DOHH2 (cell line): Measurements from ENCODE around the gene OTUD5.

Source experiments
- H3F3A ChIP-seq: fragments of 200-600 bp; sonication (generic), shearing (Covaris generic); 2 replicates; pipeline ENCODE4 v1.6.0; 2016; ENCODE audit warnings: antibody characterized with exemption, mild to moderate bottlenecking; ENCODE audit not compliant: control insufficient read depth, insufficient read depth
- H3K27ac ChIP-seq: fragments of 200-600 bp; sonication (generic); 2 replicates; pipeline ENCODE4 v1.5.1; 2014; ENCODE audit warnings: low read depth, mild to moderate bottlenecking, low read length, moderate library complexity
- H3K27me3 ChIP-seq: fragments of 200-600 bp; sonication (generic); 2 replicates; pipeline ENCODE4 v1.6.1; 2014; ENCODE audit warnings: mild to moderate bottlenecking, low read length, mixed read lengths; ENCODE audit not compliant: control insufficient read depth
- H3K36me3 ChIP-seq: fragments of 200-600 bp; sonication (generic); 2 replicates; pipeline ENCODE4 v1.6.1; 2014; ENCODE audit warnings: mild to moderate bottlenecking, low read length, moderate library complexity, mixed read lengths; ENCODE audit not compliant: control insufficient read depth
- H3K4me1 ChIP-seq: fragments of 200-600 bp; sonication (generic); 2 replicates; pipeline ENCODE4 v1.6.1; 2014; ENCODE audit warnings: mild to moderate bottlenecking, low read length, mixed read lengths; ENCODE audit not compliant: control insufficient read depth
- H3K4me2 ChIP-seq: fragments of 200-600 bp; sonication (generic); 2 replicates; pipeline ENCODE4 v1.6.0; 2014; ENCODE audit warnings: mild to moderate bottlenecking, low read length, moderate library complexity
- H3K4me3 ChIP-seq: fragments of 200-600 bp; sonication (generic); 2 replicates; pipeline ENCODE4 v1.5.1; 2014; ENCODE audit warnings: mild to moderate bottlenecking, low read length, mixed read lengths
- H3K79me2 ChIP-seq: fragments of 200-600 bp; sonication (generic); 2 replicates; pipeline ENCODE4 v1.6.1; 2014; ENCODE audit warnings: mild to moderate bottlenecking, low read length, mixed read lengths; ENCODE audit not compliant: control insufficient read depth
- H3K9me2 ChIP-seq: fragments of 200-600 bp; sonication (generic); replicated peaks from 2 replicates; pipeline ENCODE4 v1.6.1; 2014; ENCODE audit warnings: mild to moderate bottlenecking, low read length, mixed read lengths; ENCODE audit not compliant: control insufficient read depth
- H3K9me3 ChIP-seq: fragments of 200-600 bp; sonication (generic); 2 replicates; pipeline ENCODE4 v1.6.1; 2014; ENCODE audit warnings: antibody characterized with exemption, low read length, mixed read lengths; ENCODE audit not compliant: control insufficient read depth, insufficient read depth
- H4K20me1 ChIP-seq: fragments of 200-600 bp; sonication (generic); 2 replicates; pipeline ENCODE4 v1.6.0; 2014; ENCODE audit warnings: low read depth, mild to moderate bottlenecking, antibody characterized with exemption, low read length, moderate library complexity; ENCODE audit not compliant: control insufficient read depth, insufficient read depth
- EZH2phosphoT487 ChIP-seq: fragments of 200-600 bp; sonication (generic); IDR thresholded peaks from 2 replicates; pipeline ENCODE4 v1.6.1; 2017; ENCODE audit warnings: borderline replicate concordance, mild to moderate bottlenecking, antibody characterized with exemption, low read length, moderate library complexity, mixed read lengths
- TF ChIP-seq, protein P1 (sequence below): fragments of 200-600 bp; sonication (generic); IDR thresholded peaks from one replicate; pipeline ENCODE4 v1.5.1; 2014; ENCODE audit warnings: antibody characterized with exemption, mild to moderate bottlenecking, low read depth, low read length; ENCODE audit not compliant: poor library complexity, severe bottlenecking

The OTUD5 gene

DNA sequence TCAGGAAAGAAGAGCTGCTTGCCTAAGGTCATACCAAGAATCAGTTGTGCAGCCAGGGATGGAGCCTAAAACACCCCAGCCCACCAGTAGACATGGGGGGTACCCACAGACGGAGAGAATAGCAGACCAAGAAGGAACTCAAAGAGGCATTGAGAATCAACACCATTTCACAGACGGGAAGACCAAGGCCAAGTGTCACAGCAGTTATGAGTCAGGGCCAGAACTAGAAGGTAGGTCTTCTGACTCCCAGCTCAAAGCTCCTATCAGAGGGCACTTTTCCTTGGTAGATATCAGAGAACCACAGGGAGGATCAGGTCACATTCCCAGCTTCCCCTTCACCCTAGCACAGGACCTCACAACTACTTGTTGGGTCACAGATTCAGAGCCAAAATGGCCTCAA, 14.5 kb downstream of the OTUD5 start:
- Histone ChIP-seq H3K27ac (no peak overlapping the region), H3K27me3 (no peaks in the 10 kb centered on the region), H3K4me1 (peaks cover 53% of the 10 kb centered on the region), H3K36me3 (peaks cover 38% of the 10 kb centered on the region), H3K4me2 (no peak overlapping the region), H3K9me3 (no peaks in the 10 kb centered on the region), H4K20me1 (no peaks in the 10 kb centered on the region), H3K79me2 (peaks cover 88% of the 10 kb centered on the region), H3F3A (peaks cover 10% of the 10 kb centered on the region), H3K9me2 (no peaks in the 10 kb centered on the region), H3K4me3 (no peak overlapping the region)
- TF ChIP-seq, protein P1, sequence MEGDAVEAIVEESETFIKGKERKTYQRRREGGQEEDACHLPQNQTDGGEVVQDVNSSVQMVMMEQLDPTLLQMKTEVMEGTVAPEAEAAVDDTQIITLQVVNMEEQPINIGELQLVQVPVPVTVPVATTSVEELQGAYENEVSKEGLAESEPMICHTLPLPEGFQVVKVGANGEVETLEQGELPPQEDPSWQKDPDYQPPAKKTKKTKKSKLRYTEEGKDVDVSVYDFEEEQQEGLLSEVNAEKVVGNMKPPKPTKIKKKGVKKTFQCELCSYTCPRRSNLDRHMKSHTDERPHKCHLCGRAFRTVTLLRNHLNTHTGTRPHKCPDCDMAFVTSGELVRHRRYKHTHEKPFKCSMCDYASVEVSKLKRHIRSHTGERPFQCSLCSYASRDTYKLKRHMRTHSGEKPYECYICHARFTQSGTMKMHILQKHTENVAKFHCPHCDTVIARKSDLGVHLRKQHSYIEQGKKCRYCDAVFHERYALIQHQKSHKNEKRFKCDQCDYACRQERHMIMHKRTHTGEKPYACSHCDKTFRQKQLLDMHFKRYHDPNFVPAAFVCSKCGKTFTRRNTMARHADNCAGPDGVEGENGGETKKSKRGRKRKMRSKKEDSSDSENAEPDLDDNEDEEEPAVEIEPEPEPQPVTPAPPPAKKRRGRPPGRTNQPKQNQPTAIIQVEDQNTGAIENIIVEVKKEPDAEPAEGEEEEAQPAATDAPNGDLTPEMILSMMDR: no peak
- no peak for TF ChIP-seq EZH2phosphoT487

DNA sequence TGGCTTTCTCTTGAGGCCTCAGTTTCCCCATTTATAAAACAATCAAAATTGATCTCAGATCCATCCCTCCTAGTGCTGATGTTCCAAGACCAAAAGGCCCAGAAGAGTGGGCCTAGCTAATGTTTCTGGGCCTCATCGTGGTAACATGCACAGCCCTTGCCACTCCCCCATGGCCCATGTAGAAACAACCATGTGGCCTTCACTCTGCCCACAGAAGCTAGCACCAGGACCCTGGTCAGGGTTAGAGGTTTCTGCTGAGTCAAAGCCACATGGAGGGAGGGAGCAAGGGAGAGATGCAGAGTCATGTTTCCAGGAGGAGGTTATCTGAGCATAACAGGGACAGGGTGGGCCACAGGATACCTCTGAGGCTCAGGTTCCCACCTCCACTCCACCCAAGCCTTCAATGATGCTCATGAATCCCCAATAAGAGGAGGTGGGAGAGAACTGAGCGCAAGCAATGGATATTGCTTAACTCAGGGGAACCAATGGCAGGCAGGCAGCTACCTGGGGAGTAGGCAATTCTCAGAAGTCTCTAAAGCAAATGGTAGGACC, 16.9 kb downstream of the OTUD5 start:
- Histone ChIP-seq H3K4me1 (peaks cover 69% of the 10 kb centered on the region), H4K20me1 (no peaks in the 10 kb centered on the region), H3K4me2 (peak overlapping the region; percentile 93), H3K36me3 (peaks cover 55% of the 10 kb centered on the region), H3K79me2 (peaks cover 89% of the 10 kb centered on the region), H3K27me3 (no peaks in the 10 kb centered on the region), H3K27ac (peak overlapping the region; percentile 98), H3K9me2 (no peaks in the 10 kb centered on the region), H3K9me3 (no peaks in the 10 kb centered on the region), H3F3A (peaks cover 12% of the 10 kb centered on the region), H3K4me3 (peak overlapping the region; percentile 71)
- TF ChIP-seq, protein P1: no peak
- TF ChIP-seq EZH2phosphoT487: no peak

DNA sequence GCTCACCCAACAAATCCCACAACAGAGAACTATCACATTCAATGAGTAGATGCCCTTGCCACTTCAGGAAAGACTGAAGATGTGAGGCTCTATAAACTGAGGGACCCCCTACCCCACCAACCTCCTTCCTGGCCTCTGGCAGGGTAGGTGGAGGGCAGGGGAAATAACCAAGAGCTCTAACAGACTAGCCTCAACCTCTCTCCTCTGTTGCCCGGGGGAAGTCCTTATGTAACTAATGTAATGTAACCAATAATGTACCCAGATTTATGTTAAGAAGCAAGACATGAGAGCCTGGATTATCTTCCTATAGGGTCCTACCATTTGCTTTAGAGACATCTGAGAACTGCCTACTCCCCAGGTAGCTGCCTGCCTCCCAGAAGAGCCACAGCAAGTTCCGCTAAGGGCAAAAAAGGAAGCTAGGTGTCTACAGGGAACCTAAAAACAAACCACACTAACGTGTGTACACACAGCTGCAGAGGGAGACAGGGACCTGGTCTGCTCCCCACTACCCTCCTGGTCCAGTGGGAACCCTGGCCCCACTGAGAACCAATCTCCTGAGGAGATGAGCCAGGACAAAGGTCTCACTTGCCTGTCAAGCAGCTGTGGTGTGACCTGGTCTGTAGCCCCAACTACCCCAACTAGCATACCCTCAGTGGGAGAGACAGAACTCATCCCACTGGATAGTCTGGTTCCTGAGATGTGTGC, 17.7 kb downstream of the OTUD5 start:
- peaks cover 12% of the 10 kb centered on the region for H3F3A ChIP-seq
- peaks cover 76% of the 10 kb centered on the region for H3K4me1 ChIP-seq
- TF ChIP-seq, protein P1: no peak
- no peak for TF ChIP-seq EZH2phosphoT487
- H3K27me3 ChIP-seq: no peaks in the 10 kb centered on the region
- peak overlapping the region; percentile 71 for H3K4me3 ChIP-seq
- no peaks in the 10 kb centered on the region for H3K9me2 ChIP-seq
- no peaks in the 10 kb centered on the region for H3K9me3 ChIP-seq
- peak overlapping the region; percentile 93 for H3K4me2 ChIP-seq
- peaks cover 63% of the 10 kb centered on the region for H3K36me3 ChIP-seq
- no peaks in the 10 kb centered on the region for H4K20me1 ChIP-seq
- H3K27ac ChIP-seq: peak overlapping the region; percentile 98
- peaks cover 89% of the 10 kb centered on the region for H3K79me2 ChIP-seq
